Endodermal cell (in vitro differentiated cells): ENCODE data around the gene HDGFL2. TPM values are rescaled to one million over a fixed set of nuclear protein-coding genes. Genes with fewer than 3 reads are reported as not detected.
A peak's percentile ranks its signal among the peaks of the same experiment; 100 is the strongest.

Experiments used
- DNase-seq: peaks from one replicate; pipeline ENCODE4 v3.0.0-alpha.2; 2017
- H3K27ac ChIP-seq: 2 replicates; pipeline ENCODE4 v1.5.1; 2013; ENCODE audit warnings: mild to moderate bottlenecking, low read depth, low read length, moderate library complexity
- H3K27me3 ChIP-seq: 2 replicates; pipeline ENCODE4 v1.6.1; 2013; ENCODE audit warnings: mild to moderate bottlenecking, low read length, moderate library complexity; ENCODE audit not compliant: insufficient read depth, control insufficient read depth, poor library complexity, severe bottlenecking
- H3K36me3 ChIP-seq: 2 replicates; pipeline ENCODE4 v1.7.0; 2013; ENCODE audit warnings: mild to moderate bottlenecking, low read length, moderate library complexity; ENCODE audit not compliant: control insufficient read depth, insufficient read depth
- H3K4me1 ChIP-seq: one replicate; pipeline ENCODE4 v1.7.0; 2013; ENCODE audit warnings: low read length; ENCODE audit not compliant: control insufficient read depth, insufficient read depth
- H3K4me3 ChIP-seq: 2 replicates; pipeline ENCODE4 v1.5.1; 2013; ENCODE audit warnings: mild to moderate bottlenecking, low read length, moderate library complexity
- H3K9ac ChIP-seq: 2 replicates; pipeline ENCODE4 v1.6.1; 2013; ENCODE audit warnings: mild to moderate bottlenecking, low read length, moderate library complexity; ENCODE audit not compliant: poor library complexity, severe bottlenecking; ENCODE audit errors: extremely low read depth
- H3K9me3 ChIP-seq: 2 replicates; pipeline ENCODE4 v1.6.1; 2013; ENCODE audit warnings: mild to moderate bottlenecking, low read length, moderate library complexity; ENCODE audit not compliant: control insufficient read depth
- H3K27ac Mint-ChIP-seq: 2 replicates; pipeline ENCODE4 v1.8.0; 2020; ENCODE audit warnings: mixed read lengths
- H3K27me3 Mint-ChIP-seq: 2 replicates; pipeline ENCODE4 v1.8.0; 2021; ENCODE audit warnings: mild to moderate bottlenecking, mixed read lengths; ENCODE audit not compliant: insufficient read depth
- H3K36me3 Mint-ChIP-seq: 2 replicates; pipeline ENCODE4 v1.8.0; 2020; ENCODE audit warnings: low read depth, mixed read lengths
- H3K4me1 Mint-ChIP-seq: 2 replicates; pipeline ENCODE4 v1.8.0; 2020; ENCODE audit warnings: mixed read lengths
- H3K4me3 Mint-ChIP-seq: 2 replicates; pipeline ENCODE4 v1.8.0; 2020; ENCODE audit warnings: mild to moderate bottlenecking, moderate library complexity, mixed read lengths
- H3K9me3 Mint-ChIP-seq: 2 replicates; pipeline ENCODE4 v1.8.0; 2020; ENCODE audit warnings: mild to moderate bottlenecking, mixed read lengths
- CTCF ChIP-seq: fragments of 200-600 bp; sonication (generic); conservative IDR thresholded peaks from 2 replicates; pipeline ENCODE4 v1.5.0; 2021; ENCODE audit warnings: antibody characterized with exemption, mild to moderate bottlenecking
- WGBS, 2 experiments: methylation state at CpG; one replicate each; pipeline versions ENCODE4 v1.1.5 to v1.1.7; 2013; ENCODE audit warnings: missing lambda C conversion rate in 2 of 2, mixed read lengths in 1 of 2; ENCODE audit not compliant: insufficient coverage in 1 of 2, insufficient read length in 1 of 2; 5-methylcytosine and 5-hydroxymethylcytosine counted together
- total RNA-seq, 2 donors: library from RNA; stranded (reverse); fragmentation: NEBNext Ultra II Directional in 1 of 2; extraction: Animal tissue kit (Norgen Biotek cat#: 25700) in 1 of 2; gene quantifications; 2 replicates in 1 of 2; 3 replicates in 1 of 2; pipeline ENCODE4 v1.2.1, GENCODE V29; 2021

HDGFL2 gene
- total RNA-seq, 2 donors from 2014 or later = 117 TPM

- Histone ChIP-seq H3K27ac (no peak overlapping the region), H3K9me3 (no peaks in the 10 kb centered on the region), H3K36me3 (peaks cover 10% of the 10 kb centered on the region), H3K4me1 (no peaks in the 10 kb centered on the region), H3K27me3 (no peaks in the 10 kb centered on the region), H3K4me3 (no peak overlapping the region), H3K9ac (no peak overlapping the region)
- H3K4me1 Mint-ChIP-seq = no peaks in the 10 kb centered on the region
- TF ChIP-seq CTCF = no peak
- 88 to 92% methylated on average over 10 to 15 of the region's 15 CpGs for WGBS, 2 experiments
- no peak for DNase-seq
- no peak overlapping the region for H3K27ac Mint-ChIP-seq
- peaks cover 35% of the 10 kb centered on the region for H3K36me3 Mint-ChIP-seq
- H3K9me3 Mint-ChIP-seq = no peaks in the 10 kb centered on the region
- no peak overlapping the region for H3K4me3 Mint-ChIP-seq
- H3K27me3 Mint-ChIP-seq = peaks cover 4% of the 10 kb centered on the region
Observed at GRCh38 chr19:4504891-4505569, 32.9 kb downstream of the HDGFL2 start.

- no peaks in the 10 kb centered on the region for H3K4me1 ChIP-seq
- H3K27ac Mint-ChIP-seq = no peak overlapping the region
- no peaks in the 10 kb centered on the region for H3K4me1 Mint-ChIP-seq
- no peaks in the 10 kb centered on the region for H3K9me3 Mint-ChIP-seq
- no peak overlapping the region for H3K4me3 ChIP-seq
- WGBS, 2 experiments = 95% methylated on average over 18 to 34 of the region's 34 CpGs
- peaks cover 4% of the 10 kb centered on the region for H3K27me3 Mint-ChIP-seq
- H3K27me3 ChIP-seq = no peaks in the 10 kb centered on the region
- no peaks in the 10 kb centered on the region for H3K9me3 ChIP-seq
- TF ChIP-seq CTCF = no peak
- DNase-seq = no peak
- H3K9ac ChIP-seq = no peak overlapping the region
- H3K36me3 ChIP-seq = peaks cover 7% of the 10 kb centered on the region
- no peak overlapping the region for H3K27ac ChIP-seq
- H3K4me3 Mint-ChIP-seq = no peak overlapping the region
- H3K36me3 Mint-ChIP-seq = peaks cover 34% of the 10 kb centered on the region
Observed at GRCh38 chr19:4505570-4506448, 33.7 kb downstream of the HDGFL2 start.

GRCh38 chr19:4506449-4507149 is 34.5 kb downstream of the HDGFL2 start:
- no peak for DNase-seq
- peak; percentile 50 for TF ChIP-seq CTCF
- Histone ChIP-seq H3K9me3 (no peaks in the 10 kb centered on the region), H3K4me1 (no peaks in the 10 kb centered on the region), H3K27ac (no peak overlapping the region), H3K27me3 (no peaks in the 10 kb centered on the region), H3K36me3 (peaks cover 2% of the 10 kb centered on the region), H3K9ac (no peak overlapping the region), H3K4me3 (no peak overlapping the region)
- 91 to 100% methylated on average over 15 to 17 of the region's 17 CpGs for WGBS, 2 experiments
- no peaks in the 10 kb centered on the region for H3K4me1 Mint-ChIP-seq
- H3K27ac Mint-ChIP-seq = no peak overlapping the region
- no peaks in the 10 kb centered on the region for H3K9me3 Mint-ChIP-seq
- H3K36me3 Mint-ChIP-seq = peaks cover 32% of the 10 kb centered on the region
- peaks cover 11% of the 10 kb centered on the region for H3K27me3 Mint-ChIP-seq
- H3K4me3 Mint-ChIP-seq = no peak overlapping the region
